NT2/D1 (cell line): ENCODE data around the gene IFIT5.

Source experiments
- DNase-seq: peaks from one replicate; pipeline ENCODE4 v3.0.0-alpha.2; 2011; ENCODE audit warnings: low read depth, low spot score
- H3K27me3 ChIP-seq: 2 replicates; pipeline ENCODE4 v1.6.0; 2011; ENCODE audit warnings: mild to moderate bottlenecking; ENCODE audit not compliant: insufficient read length, insufficient read depth
- H3K36me3 ChIP-seq: 2 replicates; pipeline ENCODE4 v1.6.1; 2011; ENCODE audit warnings: mild to moderate bottlenecking, low read length, mixed read lengths; ENCODE audit not compliant: insufficient read depth, insufficient read length
- H3K4me1 ChIP-seq: 2 replicates; pipeline ENCODE4 v1.5.1; 2011; ENCODE audit not compliant: insufficient read depth, insufficient read length
- H3K4me3 ChIP-seq: 2 replicates; pipeline ENCODE4 v1.5.1; 2011; ENCODE audit warnings: low read depth; ENCODE audit not compliant: insufficient read length
- H3K9ac ChIP-seq: 2 replicates; pipeline ENCODE4 v1.6.0; 2011; ENCODE audit warnings: low read depth; ENCODE audit not compliant: insufficient read length
- H3K9me3 ChIP-seq: 2 replicates; pipeline ENCODE4 v1.5.1; 2011; ENCODE audit warnings: mild to moderate bottlenecking, low read length; ENCODE audit not compliant: insufficient read depth
- SUZ12 ChIP-seq: IDR thresholded peaks from 2 replicates; pipeline ENCODE4 v1.6.1; 2011; ENCODE audit not compliant: insufficient read length, insufficient read depth; ENCODE audit errors: extremely low read depth
- YY1 ChIP-seq: IDR thresholded peaks from 2 replicates; pipeline ENCODE4 v1.6.1; 2011; ENCODE audit not compliant: insufficient read length, insufficient read depth
- ZNF274 ChIP-seq: IDR thresholded peaks from 2 replicates; pipeline ENCODE4 v1.6.1; 2011; ENCODE audit warnings: mild to moderate bottlenecking, low read depth, low read length

IFIT5 gene

DNA sequence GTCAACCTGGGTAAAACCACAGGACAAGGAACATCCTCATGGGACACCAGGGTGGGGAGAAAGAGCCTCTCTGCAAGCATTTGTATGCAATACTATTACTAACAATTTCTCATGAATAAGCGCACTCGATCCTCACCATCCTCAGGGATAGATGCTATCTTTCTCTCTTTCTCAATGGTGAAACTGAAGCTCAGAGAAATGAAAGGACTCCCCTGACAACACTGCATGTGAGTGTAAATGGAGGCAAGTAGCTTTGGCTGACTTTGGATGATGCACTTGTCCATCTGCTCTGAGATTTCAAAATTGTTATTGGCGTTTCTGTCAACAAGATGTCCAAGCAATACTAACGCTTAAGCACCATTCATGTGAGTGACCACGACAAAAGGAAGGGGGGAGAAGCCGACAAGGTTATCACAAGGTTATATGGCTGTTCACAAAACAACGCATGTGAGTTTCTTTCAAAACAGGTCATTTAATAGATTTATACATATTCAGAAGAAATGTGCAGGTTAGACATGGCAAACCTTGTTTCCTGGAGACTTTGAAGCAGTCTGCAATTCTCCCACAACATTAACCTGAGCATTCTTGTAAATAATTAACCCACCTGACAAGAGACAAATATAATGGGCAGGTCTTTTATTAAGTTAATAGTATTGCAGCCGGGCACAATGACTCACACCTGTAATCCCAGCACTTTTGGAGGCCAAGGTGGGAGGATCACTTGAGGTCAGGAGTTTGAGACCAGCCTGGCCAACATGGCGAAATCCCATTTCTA, 54.0 kb downstream of the IFIT5 start:
- TF ChIP-seq YY1 (no peak), ZNF274 (no peak), SUZ12 (no peak)
- DNase-seq, result no peak
- H3K9me3 ChIP-seq, result no peaks in the 10 kb centered on the region
- H3K9ac ChIP-seq, result no peak overlapping the region
- H3K4me1 ChIP-seq, result no peaks in the 10 kb centered on the region
- H3K4me3 ChIP-seq, result no peak overlapping the region
- no peaks in the 10 kb centered on the region for H3K36me3 ChIP-seq
- no peaks in the 10 kb centered on the region for H3K27me3 ChIP-seq

DNA sequence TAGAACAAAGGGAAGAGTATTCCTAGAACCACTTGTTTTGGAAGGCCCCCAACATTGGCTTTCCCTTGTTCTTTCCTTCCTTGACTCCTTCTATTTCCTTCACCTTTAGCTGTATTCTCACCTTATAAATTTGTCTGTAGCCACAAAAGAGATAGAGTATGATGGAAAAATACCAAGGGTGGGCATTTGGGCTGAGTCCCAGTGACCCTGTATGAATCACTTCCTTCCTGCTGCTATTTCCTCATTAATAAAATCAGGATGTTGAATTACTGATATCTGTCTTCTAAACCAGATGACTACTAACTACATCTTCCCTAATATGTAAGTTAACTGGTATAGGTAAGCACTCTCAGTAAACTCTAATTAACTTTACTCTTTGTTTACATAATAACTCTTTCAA, 55.1 kb downstream of the IFIT5 start:
- H3K4me1 ChIP-seq, result no peaks in the 10 kb centered on the region
- TF ChIP-seq SUZ12 (no peak), YY1 (no peak), ZNF274 (no peak)
- H3K9ac ChIP-seq, result no peak overlapping the region
- H3K4me3 ChIP-seq, result no peak overlapping the region
- H3K27me3 ChIP-seq, result no peaks in the 10 kb centered on the region
- DNase-seq, result no peak
- H3K36me3 ChIP-seq, result no peaks in the 10 kb centered on the region
- no peaks in the 10 kb centered on the region for H3K9me3 ChIP-seq
